Psoas muscle (tissue), 8 donors: ENCODE results near the gene VWF. TPM values are rescaled to one million over a fixed set of nuclear protein-coding genes. Genes with fewer than 3 reads are reported as not detected.
"Not testable (repeated sequence)": the region's sequence is repeated elsewhere in the genome, so short reads cannot be mapped to it uniquely, and the experiment has no call there.

Experiments
- ATAC-seq, 4 donors: fragments of 200-7000 bp; cut with Tn5 transposase; one replicate each; pipeline ENCODE4 v1.9.1; 2020; ENCODE audit warnings: moderate library complexity in 3 of 4, mild to moderate bottlenecking in 2 of 4
- DNase-seq, 2 donors: peaks; one replicate each; pipeline ENCODE4 v3.0.0-alpha.2; 2020
- H3K27ac ChIP-seq: fragments of 200-600 bp; one replicate; pipeline ENCODE4 v1.8.0; 2022
- H3K27me3 ChIP-seq, 3 donors: fragments of 200-600 bp in 1 of 3; one replicate each; pipeline versions ENCODE4 v1.6.1 to v1.8.0; 2013 to 2022; ENCODE audit warnings: low read length in 2 of 3, mild to moderate bottlenecking in 2 of 3, moderate library complexity in 1 of 3; ENCODE audit not compliant: insufficient read depth in 3 of 3
- H3K36me3 ChIP-seq, 2 donors: fragments of 200-600 bp in 1 of 2; one replicate each; pipeline versions ENCODE4 v1.6.1 to v1.8.0; 2013 to 2022; ENCODE audit warnings: low read depth in 1 of 2, mild to moderate bottlenecking in 1 of 2, moderate library complexity in 1 of 2; ENCODE audit not compliant: insufficient read depth in 1 of 2
- H3K4me1 ChIP-seq: fragments of 200-600 bp; one replicate; pipeline ENCODE4 v1.8.0; 2022
- H3K4me3 ChIP-seq: fragments of 200-600 bp; one replicate; pipeline ENCODE4 v1.8.0; 2022; ENCODE audit warnings: mild to moderate bottlenecking
- H3K9me3 ChIP-seq: fragments of 200-600 bp; one replicate; pipeline ENCODE4 v1.8.0; 2022
- CTCF ChIP-seq: fragments of 200-600 bp; IDR thresholded peaks from one replicate; pipeline ENCODE4 v1.8.0; 2022; ENCODE audit warnings: antibody characterized with exemption
- WGBS, 3 donors: extraction: QIAGEN DNeasy Blood & Tissue Kit; methylation state at CpG; one replicate each; pipeline versions ENCODE4 v1.1.6 to v1.1.7; 2013; 5-methylcytosine and 5-hydroxymethylcytosine counted together
- intact Hi-C, 2 donors: fragments of 100-400 bp; cut with DNase I; formaldehyde crosslinking; loops; one replicate each; pipeline versions ENCODE4 v1.11.0 to v1.14.2; 2022
- polyA plus RNA-seq, 3 donors: library from polyadenylated mRNA; stranded (reverse); fragments of 200-250 nt; gene quantifications; one replicate each; pipeline ENCODE4 v1.2.3, GENCODE V29; 2013
- total RNA-seq, 4 donors: library from RNA; stranded (reverse); fragmentation: NEBNext Ultra II Directional in 2 of 4; extraction: Animal tissue kit (Norgen Biotek cat#: 25700) in 2 of 4; gene quantifications; one replicate each; pipeline versions ENCODE4 v1.2.1 to v1.2.4, GENCODE V29; 2021 to 2023
- donor health status: healthy with polysubstance abuse.
- donor health status: DM: no; HTN: no; CAD: no; lungs with moderate emphysema.
- donor health status: Bipolar disorder and iron deficiency.
- donor health status: healthy.
- donor health status: DM: yes; HTN: yes; CAD: no.
- donor health status: DM: no; HTN: no; CAD: no.
- donor health status: DM: no; HTN: no; CAD: no.
- donor health status: DM: yes; HTN: yes; CAD: no.

Gene VWF
- total and polyA plus RNA-seq, 7 donors = 49.6 to 206 (median 122) TPM

- Histone ChIP-seq H3K9me3 (no peaks in the 10 kb centered on the region), H3K36me3 (no peaks in the 10 kb centered on the region), H3K4me3 (no peak overlapping the region), H3K4me1 (peaks cover under 1% of the 10 kb centered on the region), H3K27ac (no peak overlapping the region), H3K27me3 (no peaks in the 10 kb centered on the region)
- WGBS, 3 donors = 86 to 92% (median 90%) methylated on average over 7 of the region's 7 CpGs
- no peak for ATAC-seq
- no peak for TF ChIP-seq CTCF
- intact Hi-C loops = no loop called here
- DNase-seq = no peak
Measured at GRCh38 chr12:6146509-6146908, 22.0 kb upstream of the VWF start.

- WGBS, 3 donors = 73 to 78% (median 73%) methylated on average over 8 of the region's 8 CpGs
- Histone ChIP-seq H3K9me3 (no peaks in the 10 kb centered on the region), H3K36me3 (no peaks in the 10 kb centered on the region), H3K4me1 (peaks cover 6% of the 10 kb centered on the region), H3K27me3 (no peaks in the 10 kb centered on the region), H3K27ac (no peak overlapping the region), H3K4me3 (no peak overlapping the region)
- no peak for TF ChIP-seq CTCF
- no peak for DNase-seq
- intact Hi-C loops = no loop called here
- ATAC-seq = no peak
Measured at GRCh38 chr12:6145564-6145963, 21.1 kb upstream of the VWF start.

GRCh38 chr12:6143303-6143675 lies 18.8 kb upstream of the VWF start:
- intact Hi-C loops = no loop called here
- peaks cover 6% of the 10 kb centered on the region for H3K4me1 ChIP-seq
- H3K27ac ChIP-seq = no peak overlapping the region
- no peak overlapping the region for H3K4me3 ChIP-seq
- H3K9me3 ChIP-seq = no peaks in the 10 kb centered on the region
- no peaks in the 10 kb centered on the region for H3K27me3 ChIP-seq
- ATAC-seq = no peak
- no peak for DNase-seq
- no peak for TF ChIP-seq CTCF
- WGBS, 3 donors = 79 to 89% (median 81%) methylated on average over 4 of the region's 4 CpGs
- H3K36me3 ChIP-seq = no peaks in the 10 kb centered on the region

DNA sequence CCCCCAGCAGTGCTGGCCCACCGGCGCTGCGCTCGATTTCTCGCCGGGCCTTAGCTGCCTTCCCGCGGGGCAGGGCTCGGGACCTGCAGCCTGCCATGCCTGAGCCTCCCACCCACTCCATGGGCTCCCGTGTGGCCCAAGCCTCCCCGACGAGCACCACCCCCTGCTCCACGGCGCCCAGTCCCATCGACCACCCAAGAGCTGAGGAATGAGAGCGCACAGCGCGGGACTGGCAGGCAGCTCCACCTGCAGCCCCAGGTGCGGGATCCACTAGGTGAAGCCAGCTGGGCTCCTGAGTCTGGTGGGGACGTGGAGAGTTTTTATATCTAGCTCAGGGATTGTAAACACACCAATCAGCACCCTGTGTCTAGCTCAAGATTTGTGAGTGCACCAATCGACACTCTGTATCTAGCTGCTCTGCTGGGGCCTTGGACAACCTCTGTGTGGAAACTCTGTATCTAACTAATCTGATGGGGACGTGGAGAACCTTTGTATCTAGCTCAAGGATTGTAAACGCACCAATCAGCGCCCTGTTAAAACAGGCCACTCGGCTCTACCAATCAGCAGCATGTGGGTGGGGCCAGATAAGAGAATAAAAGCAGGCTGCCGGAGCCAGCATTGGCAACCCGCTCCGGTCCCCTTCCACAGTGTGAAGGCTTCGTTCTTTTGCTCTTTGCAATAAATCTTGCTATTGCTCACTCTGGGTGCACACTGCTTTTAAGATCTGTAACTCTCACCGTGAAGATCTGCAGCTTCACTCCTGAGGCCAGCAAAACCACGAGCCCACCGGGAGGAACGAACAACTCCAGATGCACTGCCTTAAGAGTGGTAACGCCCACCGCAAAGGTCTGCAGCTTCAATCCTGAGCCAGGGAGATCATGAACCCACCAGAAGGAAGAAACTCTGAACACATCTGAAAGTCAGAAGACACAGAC lies 18.2 kb upstream of the VWF start:
- H3K27me3 ChIP-seq, H3K36me3 ChIP-seq, H3K4me3 ChIP-seq, ATAC-seq, intact Hi-C loops, H3K4me1 ChIP-seq, DNase-seq, H3K9me3 ChIP-seq, H3K27ac ChIP-seq: not testable (repeated sequence)
- 73 to 83% (median 78%) methylated on average over 26 to 35 of the region's 35 CpGs for WGBS, 3 donors

- WGBS, 3 donors = 52 to 71% (median 64%) methylated on average over 13 to 16 of the region's 16 CpGs
Measured at GRCh38 chr12:6141731-6142367, 17.4 kb upstream of the VWF start.

More at GRCh38 chr12:6141731-6142367, 17.4 kb upstream of the VWF start:
- H3K4me3 ChIP-seq, intact Hi-C loops, DNase-seq, H3K4me1 ChIP-seq, H3K27me3 ChIP-seq, H3K9me3 ChIP-seq, H3K36me3 ChIP-seq, ATAC-seq: not testable (repeated sequence)
- H3K27ac ChIP-seq = peak overlapping the region; percentile 41
